HCT116 (cell line): Measurements from ENCODE around the gene SLC25A44. TPM values are rescaled to one million over a fixed set of nuclear protein-coding genes. Genes with fewer than 3 reads are reported as not detected.

Experiments
- ATAC-seq: fragments of 200-7000 bp; cut with Tn5 transposase; 2 replicates; pipeline ENCODE4 v1.9.1; 2020; ENCODE audit warnings: mild to moderate bottlenecking, moderate library complexity
- BruUV-seq: library from RNA; stranded (reverse); fragments of 400-500 nt; replicated peaks from 2 replicates; lab custom pipeline; 2021; lab: Mats Ljungman, UMichigan
- CTCF ChIA-PET: fragments of 300-600 bp; sonication (Branson Sonifier 250); formaldehyde crosslinking; loops from one replicate; lab custom pipeline; 2021; ENCODE audit warnings: antibody characterized with exemption; lab: Charles Lee
- POLR2A ChIA-PET: fragments of 300-600, 350-600 bp; sonication (Branson Sonifier 250); formaldehyde crosslinking; loops from one replicate; lab custom pipeline; 2021; ENCODE audit warnings: antibody characterized with exemption; lab: Charles Lee
- RAD21 ChIA-PET, 2 experiments: fragments of 300-600 bp; sonication (Branson Sonifier 250); formaldehyde crosslinking; loops; one replicate each; lab custom pipeline; 2023; ENCODE audit warnings: low total read pairs in 2 of 2; ENCODE audit not compliant: uncharacterized antibody in 2 of 2, unreplicated experiment in 2 of 2, low non-redundant PET in 1 of 2; lab: Charles Lee
- DNase-seq: peaks from one replicate; pipeline ENCODE4 v3.0.0-alpha.2; 2010; ENCODE audit warnings: low read depth, low spot score
- H2AFZ ChIP-seq: fragments of 200-600 bp; shearing (Covaris generic), sonication (generic); 2 replicates; pipeline ENCODE4 v1.6.1; 2017; ENCODE audit warnings: low read depth, mixed run types, mixed read lengths, antibody characterized with exemption, low read length; ENCODE audit not compliant: poor library complexity, severe bottlenecking
- H3K27ac ChIP-seq: 2 replicates; pipeline ENCODE4 v1.5.1; 2012; ENCODE audit warnings: low read depth, low read length
- H3K27me3 ChIP-seq: fragments of 200-600 bp; sonication (generic); 2 replicates; pipeline ENCODE4 v1.6.1; 2016; ENCODE audit warnings: mixed run types, low read length, mixed read lengths; ENCODE audit not compliant: insufficient read depth
- H3K36me3 ChIP-seq, 2 experiments: fragments of 200-500 bp in 1 of 2; fragments of 200-600 bp in 1 of 2; sonication (Bioruptor generic) in 1 of 2; sonication (generic) in 1 of 2; 2 replicates each; pipeline versions ENCODE4 v1.5.1 to v1.6.1; 2014 to 2016; ENCODE audit warnings: low read length in 2 of 2, inconsistent platforms in 1 of 2, mixed read lengths in 1 of 2, mixed run types in 1 of 2; ENCODE audit not compliant: insufficient read depth in 2 of 2, control insufficient read depth in 1 of 2
- H3K4me1 ChIP-seq, 2 experiments: fragments of 200-600 bp in 1 of 2; sonication (generic) in 1 of 2; 2 replicates each; pipeline versions ENCODE4 v1.5.1 to v1.6.1; 2012 to 2017; ENCODE audit warnings: low read length in 2 of 2, inconsistent platforms in 1 of 2, mild to moderate bottlenecking in 1 of 2, mixed read lengths in 1 of 2, mixed run types in 1 of 2, moderate library complexity in 1 of 2; ENCODE audit not compliant: insufficient read depth in 2 of 2, control insufficient read depth in 1 of 2
- H3K4me2 ChIP-seq: fragments of 200-600 bp; sonication (generic); 2 replicates; pipeline ENCODE4 v1.6.1; 2017; ENCODE audit warnings: mixed run types, low read length, mixed read lengths
- H3K4me3 ChIP-seq, 2 experiments: fragments of 200-600 bp in 1 of 2; sonication (generic) in 1 of 2; replicated peaks in 1 of 2; 2 replicates each; pipeline ENCODE4 v1.5.1; 2011 to 2016; ENCODE audit warnings: low read length in 2 of 2, control low read depth in 1 of 2, low read depth in 1 of 2, mild to moderate bottlenecking in 1 of 2, mixed read lengths in 1 of 2, mixed run types in 1 of 2
- H3K79me2 ChIP-seq: fragments of 200-600 bp; sonication (generic); 2 replicates; pipeline ENCODE4 v1.6.1; 2017; ENCODE audit warnings: mild to moderate bottlenecking, mixed run types, low read length, moderate library complexity, mixed read lengths; ENCODE audit not compliant: insufficient read depth
- H3K9ac ChIP-seq: fragments of 200-600 bp; sonication (generic); 2 replicates; pipeline ENCODE4 v1.6.1; 2016; ENCODE audit warnings: low read length, mixed read lengths
- H3K9me2 ChIP-seq: fragments of 200-600 bp; sonication (generic), shearing (Covaris generic); 2 replicates; pipeline ENCODE4 v1.6.1; 2017; ENCODE audit warnings: mixed run types, mild to moderate bottlenecking, moderate library complexity; ENCODE audit not compliant: insufficient read depth
- H3K9me3 ChIP-seq, 2 experiments: fragments of 200-500 bp in 1 of 2; fragments of 200-600 bp in 1 of 2; sonication (Bioruptor generic) in 1 of 2; sonication (generic) in 1 of 2; 2 replicates each; pipeline ENCODE4 v1.6.1; 2014 to 2017; ENCODE audit warnings: low read length in 2 of 2, mixed read lengths in 2 of 2, inconsistent platforms in 1 of 2, low read depth in 1 of 2, mild to moderate bottlenecking in 1 of 2, mixed run types in 1 of 2, moderate library complexity in 1 of 2; ENCODE audit not compliant: control insufficient read depth in 1 of 2, insufficient read depth in 1 of 2
- H4K20me1 ChIP-seq: fragments of 200-600 bp; sonication (generic), shearing (Covaris generic); 2 replicates; pipeline ENCODE4 v1.6.1; 2017; ENCODE audit warnings: mixed run types, mild to moderate bottlenecking, moderate library complexity; ENCODE audit not compliant: insufficient read depth
- CBX3 ChIP-seq: IDR thresholded peaks from 2 replicates; pipeline ENCODE4 v1.6.1; 2012; ENCODE audit warnings: low read depth
- CEBPB ChIP-seq: IDR thresholded peaks from 2 replicates; pipeline ENCODE4 v1.6.1; 2012; ENCODE audit warnings: low read depth
- CTCF ChIP-seq, 3 experiments: fragments of 200-600 bp in 1 of 3; sonication (generic) in 1 of 3; IDR thresholded peaks in 2 of 3; conservative IDR thresholded peaks in 1 of 3; 2 replicates each; pipeline ENCODE4 v1.5.1; 2012 to 2017; ENCODE audit warnings: low read depth in 2 of 3, low read length in 2 of 3, antibody characterized with exemption in 1 of 3, borderline replicate concordance in 1 of 3, control low read depth in 1 of 3, mild to moderate bottlenecking in 1 of 3, mixed read lengths in 1 of 3, mixed run types in 1 of 3, moderate library complexity in 1 of 3; ENCODE audit not compliant: insufficient read depth in 1 of 3
- EGR1 ChIP-seq: IDR thresholded peaks from 2 replicates; pipeline ENCODE4 v1.6.1; 2012; ENCODE audit warnings: low read depth
- ELF1 ChIP-seq: IDR thresholded peaks from 2 replicates; pipeline ENCODE4 v1.6.1; 2012; ENCODE audit warnings: low read depth, borderline replicate concordance
- EZH2 ChIP-seq: fragments of 200-600 bp; sonication (generic); IDR thresholded peaks from 2 replicates; pipeline ENCODE4 v1.6.1; 2017; ENCODE audit warnings: antibody characterized with exemption, mixed run types
- EZH2phosphoT487 ChIP-seq: fragments of 200-600 bp; IDR thresholded peaks from 2 replicates; pipeline ENCODE4 v1.6.1; 2018; ENCODE audit warnings: antibody characterized with exemption, borderline replicate concordance
- FOSL1 ChIP-seq: IDR thresholded peaks from 2 replicates; pipeline ENCODE4 v1.6.1; 2012; ENCODE audit warnings: low read depth
- MAX ChIP-seq: IDR thresholded peaks from 2 replicates; pipeline ENCODE4 v1.6.1; 2012
- POLR2A ChIP-seq: IDR thresholded peaks from 2 replicates; pipeline ENCODE4 v1.7.0; 2011; ENCODE audit warnings: borderline replicate concordance; ENCODE audit not compliant: insufficient read depth, insufficient read length; ENCODE audit errors: extremely low read depth
- RAD21 ChIP-seq: IDR thresholded peaks from 2 replicates; pipeline ENCODE4 v1.6.1; 2012; ENCODE audit warnings: low read depth, mild to moderate bottlenecking
- REST ChIP-seq: IDR thresholded peaks from 2 replicates; pipeline ENCODE4 v1.6.1; 2012; ENCODE audit warnings: low read depth
- SIN3A ChIP-seq: IDR thresholded peaks from 2 replicates; pipeline ENCODE4 v1.6.1; 2012; ENCODE audit warnings: low read depth
- SP1 ChIP-seq: IDR thresholded peaks from 2 replicates; pipeline ENCODE4 v1.6.1; 2012; ENCODE audit warnings: low read depth
- YY1 ChIP-seq: IDR thresholded peaks from 2 replicates; pipeline ENCODE4 v1.6.1; 2011; ENCODE audit warnings: low read length, low read depth, moderate library complexity, mild to moderate bottlenecking; ENCODE audit not compliant: insufficient replicate concordance; ENCODE audit errors: extremely low read depth
- ZFX ChIP-seq: fragments of 450-650 bp; IDR thresholded peaks from 2 replicates; pipeline ENCODE4 v1.6.1; 2017
- ZNF274 ChIP-seq: fragments of 200-500 bp; sonication (Bioruptor generic); IDR thresholded peaks from 2 replicates; pipeline ENCODE4 v1.6.1; 2014; ENCODE audit warnings: mild to moderate bottlenecking, low read depth, low read length, inconsistent platforms
- intact Hi-C: fragments of 100-400 bp; cut with micrococcal nuclease; formaldehyde crosslinking; loops from 2 replicates; pipeline ENCODE4 v1.10.0; 2022
- total RNA-seq: library from RNA; stranded (reverse); gene quantifications from one replicate; pipeline ENCODE4 v1.2.1, GENCODE V29; 2021; ENCODE audit not compliant: unreplicated experiment
- TF ChIP-seq, protein P1 (sequence below): IDR thresholded peaks from 2 replicates; pipeline ENCODE4 v1.6.1; 2011; ENCODE audit warnings: mild to moderate bottlenecking, low read length, moderate library complexity; ENCODE audit not compliant: insufficient replicate concordance; ENCODE audit errors: extremely low read depth

SLC25A44 gene
- total RNA-seq, 1 experiment from 2014 or later, result 17.5 TPM

- no peaks in the 10 kb centered on the region for H4K20me1 ChIP-seq
- no peaks in the 10 kb centered on the region for H3K79me2 ChIP-seq
- no peak for DNase-seq
- ChIA-PET POLR2A (interaction anchor here (0.7 kb wide), 1 partner anchor 64 kb away, joined by 3 read pairs; no protein-coding TSS in a partner anchor), RAD21 (no interaction called here), CTCF (no interaction called here)
- no peaks in the 10 kb centered on the region for H3K36me3 ChIP-seq
- no TSS peak for BruUV-seq
- TF ChIP-seq CBX3 (no peak), ELF1 (no peak), MAX (no peak), ZFX (no peak), YY1 (no peak), EGR1 (no peak), EZH2phosphoT487 (no peak), CEBPB (no peak), RAD21 (no peak), CTCF (IDR thresholded peaks at IDR 0.05 in 2 of 3, conservative IDR thresholded peaks at IDR 0.05 in 1 of 3; ENCODE audit: borderline replicate concordance in 1 of 3, insufficient read depth in 1 of 3, low read depth in 2 of 3, low read length in 2 of 3) (no peak), ZNF274 (no peak), EZH2 (no peak), POLR2A (no peak), FOSL1 (no peak), SIN3A (no peak), REST (no peak), SP1 (no peak)
- TF ChIP-seq, protein P1, sequence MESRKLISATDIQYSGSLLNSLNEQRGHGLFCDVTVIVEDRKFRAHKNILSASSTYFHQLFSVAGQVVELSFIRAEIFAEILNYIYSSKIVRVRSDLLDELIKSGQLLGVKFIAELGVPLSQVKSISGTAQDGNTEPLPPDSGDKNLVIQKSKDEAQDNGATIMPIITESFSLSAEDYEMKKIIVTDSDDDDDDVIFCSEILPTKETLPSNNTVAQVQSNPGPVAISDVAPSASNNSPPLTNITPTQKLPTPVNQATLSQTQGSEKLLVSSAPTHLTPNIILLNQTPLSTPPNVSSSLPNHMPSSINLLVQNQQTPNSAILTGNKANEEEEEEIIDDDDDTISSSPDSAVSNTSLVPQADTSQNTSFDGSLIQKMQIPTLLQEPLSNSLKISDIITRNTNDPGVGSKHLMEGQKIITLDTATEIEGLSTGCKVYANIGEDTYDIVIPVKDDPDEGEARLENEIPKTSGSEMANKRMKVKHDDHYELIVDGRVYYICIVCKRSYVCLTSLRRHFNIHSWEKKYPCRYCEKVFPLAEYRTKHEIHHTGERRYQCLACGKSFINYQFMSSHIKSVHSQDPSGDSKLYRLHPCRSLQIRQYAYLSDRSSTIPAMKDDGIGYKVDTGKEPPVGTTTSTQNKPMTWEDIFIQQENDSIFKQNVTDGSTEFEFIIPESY, result no peak
- H2AFZ ChIP-seq, result no peak overlapping the region
- intact Hi-C loops, result no loop called here
- H3K27me3 ChIP-seq, result 0 out of 2 replicates have a peak, but pooled peaks cover 6% of the 10 kb centered on the region
- no peak overlapping the region for H3K4me2 ChIP-seq
- H3K9ac ChIP-seq, result no peak overlapping the region
- no peak for ATAC-seq
- H3K9me3 ChIP-seq, result no peaks in the 10 kb centered on the region
- H3K4me1 ChIP-seq, result no peaks in the 10 kb centered on the region
- no peak overlapping the region for H3K27ac ChIP-seq
- no peaks in the 10 kb centered on the region for H3K9me2 ChIP-seq
- no peak overlapping the region for H3K4me3 ChIP-seq
Measured at GRCh38 chr1:156160000-156160742, 33.7 kb upstream of the SLC25A44 start.
